IPS DF 4.7 (cell line): Measurements from ENCODE around the gene FAR2.
"Not testable (repeated sequence)": the region's sequence is repeated elsewhere in the genome, so short reads cannot be mapped to it uniquely, and the experiment has no call there.

Source experiments
- DNase-seq: peaks from one replicate; pipeline ENCODE4 v3.0.0-alpha.2; 2013; ENCODE audit warnings: low spot score; ENCODE audit errors: extremely low read depth

Gene FAR2

DNA sequence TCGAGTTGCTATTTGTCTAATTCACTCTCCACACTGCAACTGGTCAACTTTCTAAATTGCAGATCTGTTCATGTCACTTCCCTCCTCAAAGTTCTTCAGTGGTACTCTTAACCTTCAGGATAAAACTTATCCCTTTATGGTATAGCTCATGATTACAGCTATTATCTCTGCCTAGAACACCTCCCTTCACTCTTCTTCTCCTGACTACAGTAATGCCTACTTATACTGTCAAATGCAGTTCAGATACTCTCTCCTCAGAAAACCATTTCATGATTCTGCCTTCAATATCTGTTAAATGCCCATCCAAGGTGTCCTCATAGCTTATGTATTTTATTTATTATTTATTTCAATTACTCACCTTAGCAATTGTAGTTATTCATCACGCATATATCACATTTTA, 85.5 kb downstream of the FAR2 start:
- no peak for DNase-seq

DNA sequence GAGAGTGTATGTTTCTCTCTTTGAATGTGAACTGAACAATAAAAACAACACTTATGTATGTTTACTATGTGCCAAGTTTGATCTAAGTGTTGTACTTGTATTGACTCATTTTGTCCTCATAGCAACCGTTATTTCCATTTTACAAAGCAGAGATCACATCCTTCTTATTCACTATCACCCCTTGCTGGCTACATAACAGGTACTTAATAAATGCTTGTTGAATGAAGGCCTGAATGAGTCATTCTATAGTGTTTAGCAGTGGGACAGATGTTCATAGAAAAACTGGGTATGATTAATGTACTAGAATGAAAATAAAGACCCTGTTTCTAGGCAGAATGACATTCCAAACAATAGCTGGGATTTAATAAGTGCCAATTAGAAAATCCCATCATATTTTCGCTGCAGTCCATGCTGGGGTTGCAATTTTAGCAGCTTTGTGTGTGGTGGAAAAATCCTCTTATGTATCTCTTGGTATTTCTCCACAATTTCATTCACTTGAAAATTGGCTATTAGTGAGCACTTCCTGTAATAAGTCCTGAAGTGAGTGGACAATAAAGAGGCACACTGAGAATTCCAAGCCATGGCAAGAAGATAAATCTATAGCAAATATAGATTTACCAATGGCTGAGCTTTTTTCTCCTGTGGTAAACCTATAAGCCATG, 86.0 kb downstream of the FAR2 start:
- no peak for DNase-seq

DNA sequence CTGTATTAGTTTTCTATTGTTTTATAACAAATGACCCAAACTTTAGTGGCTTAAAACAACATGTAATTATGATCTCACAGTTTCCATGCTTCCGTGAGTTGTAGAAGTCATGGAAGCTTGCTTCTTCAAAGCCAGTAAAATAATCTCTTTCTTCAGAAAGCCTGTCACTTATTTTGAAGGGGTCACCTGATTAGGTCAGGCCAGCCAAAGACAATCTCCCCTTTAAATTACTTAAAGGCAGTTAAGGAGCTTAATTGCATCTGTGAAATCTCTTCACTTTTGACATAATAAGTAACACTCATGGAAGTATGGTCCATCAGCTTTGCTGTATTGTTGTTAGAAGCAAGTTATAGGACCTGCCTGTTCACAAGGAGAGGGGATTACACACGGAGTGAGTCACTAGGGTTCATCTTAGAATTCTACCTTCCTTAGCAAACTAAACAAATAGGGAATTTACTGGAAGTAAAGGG, 89.8 kb downstream of the FAR2 start:
- DNase-seq: no peak

DNA sequence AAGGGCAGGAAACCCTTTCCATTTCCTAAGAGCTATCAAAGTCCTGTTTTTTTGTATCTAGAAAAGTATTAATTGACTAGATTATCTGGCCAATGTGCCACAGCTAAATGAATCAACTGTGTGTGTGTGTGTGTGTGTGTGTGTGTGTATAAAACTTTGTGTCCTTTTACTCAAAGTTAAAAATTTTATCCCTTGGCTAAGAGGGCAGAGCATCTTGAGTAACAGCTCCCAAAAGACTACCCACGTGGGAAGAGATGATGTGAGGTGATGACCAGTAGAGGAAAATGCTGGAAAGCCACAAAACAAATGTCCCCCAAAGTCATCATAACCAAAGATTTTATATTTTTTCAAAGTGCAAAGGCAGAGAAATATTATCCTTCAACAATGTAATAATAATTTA, 90.3 kb downstream of the FAR2 start:
- DNase-seq: no peak

DNA sequence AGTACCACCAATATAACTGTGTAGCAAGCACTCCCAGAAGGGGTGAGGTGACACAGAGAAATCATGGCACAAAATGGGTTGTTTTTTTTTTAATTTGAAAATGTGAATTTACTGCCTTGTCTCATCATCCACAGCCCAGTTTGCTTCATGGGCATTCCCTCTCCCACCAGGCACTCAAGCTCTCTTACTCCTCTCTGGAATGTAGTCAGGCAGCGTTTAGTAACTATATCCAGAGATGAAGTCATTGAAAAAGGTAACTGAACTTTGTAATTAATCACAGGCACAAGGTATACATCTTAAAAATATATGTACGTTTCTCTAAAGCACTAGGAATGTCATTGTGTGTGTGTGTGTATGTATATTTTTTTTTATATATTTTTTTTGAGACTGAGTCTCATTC, 91.4 kb downstream of the FAR2 start:
- DNase-seq: no peak

DNA sequence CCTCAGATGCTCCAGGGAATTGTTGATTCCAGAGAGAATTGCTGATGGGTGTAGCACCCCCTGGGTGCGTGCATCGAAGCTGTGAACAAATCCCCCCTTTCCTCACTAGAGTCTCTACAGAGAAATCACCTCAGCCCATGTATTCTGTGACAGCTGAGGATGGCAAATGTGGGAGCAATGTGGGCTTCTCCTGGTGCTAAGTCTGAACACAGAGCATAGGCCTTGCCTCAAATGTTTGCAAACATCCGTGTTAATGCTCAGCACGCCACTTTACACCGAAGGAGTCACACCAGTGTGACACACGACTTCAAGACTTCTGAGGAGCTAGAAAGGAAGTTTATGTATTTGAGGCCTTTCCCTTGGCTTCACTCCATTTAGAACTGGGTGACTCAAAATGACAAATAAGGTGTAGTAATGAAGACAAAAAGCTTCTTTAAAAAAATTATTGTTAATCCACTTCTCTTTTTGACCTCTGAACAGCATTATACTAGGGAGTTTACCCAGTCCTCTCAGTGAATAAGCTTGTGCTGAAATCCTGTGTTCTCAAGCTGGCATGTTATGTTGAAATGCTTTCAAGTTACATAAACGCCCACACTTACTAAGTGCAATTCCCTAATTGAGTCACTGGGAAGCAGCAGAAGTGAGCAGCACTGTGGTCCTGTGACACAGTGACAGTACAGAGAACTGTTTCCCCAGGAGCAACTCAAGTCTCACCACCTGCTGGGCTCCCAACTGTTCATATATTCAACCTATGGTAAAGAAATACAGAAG, 92.9 kb downstream of the FAR2 start:
- no peak for DNase-seq

DNA sequence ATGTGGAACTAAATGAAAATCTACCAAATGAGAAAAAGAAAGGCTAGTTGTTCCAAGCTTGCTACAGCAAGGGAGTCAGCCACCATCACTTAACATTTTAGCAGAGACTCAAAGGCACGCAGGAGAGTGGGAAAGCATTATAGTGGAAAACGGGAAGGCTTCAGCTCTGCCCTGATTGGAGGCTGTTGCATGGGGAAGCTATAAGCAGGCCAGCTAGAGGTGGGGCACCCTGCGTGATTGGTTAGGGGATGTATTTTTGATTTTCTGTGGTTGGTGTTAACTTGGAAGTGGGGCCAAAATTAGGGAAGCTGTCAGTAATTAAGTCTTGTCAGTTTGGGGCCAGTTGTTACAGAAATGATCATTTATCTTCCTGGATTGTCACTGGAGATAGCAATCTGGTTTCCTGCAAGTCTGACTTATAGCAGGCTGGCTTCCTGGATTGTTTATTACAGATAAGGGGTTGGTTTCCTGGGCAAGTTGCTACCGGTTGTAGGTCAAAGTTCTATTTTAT, 93.9 kb downstream of the FAR2 start:
- no peak for DNase-seq

DNA sequence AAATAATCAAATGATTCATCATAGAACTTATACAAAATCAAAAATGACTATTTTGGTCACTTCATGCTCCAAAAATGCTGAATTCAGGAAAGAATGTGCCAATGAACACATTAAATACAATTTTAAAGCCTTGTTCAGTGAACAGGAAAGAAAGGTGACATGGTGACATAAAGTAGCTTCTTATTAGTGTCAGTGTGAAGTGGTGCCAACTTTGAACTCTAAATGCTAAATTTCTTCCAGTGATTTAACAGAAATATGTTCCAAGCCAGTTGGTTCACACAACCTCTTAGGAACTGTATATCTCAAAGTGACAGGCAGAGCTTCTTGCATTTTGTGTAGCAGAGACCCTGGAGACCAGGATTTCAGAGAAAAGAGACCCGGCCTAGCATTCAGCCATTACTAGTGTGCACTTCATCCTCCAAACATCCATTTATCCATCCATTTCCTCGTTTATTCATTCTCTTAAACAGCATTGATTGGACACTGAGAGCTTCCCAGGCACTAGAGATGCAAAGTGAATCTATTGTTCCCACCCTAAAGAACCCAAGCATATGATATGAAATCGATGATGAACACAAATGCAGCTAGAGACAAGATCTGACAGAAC, 95.2 kb downstream of the FAR2 start:
- DNase-seq: no peak

DNA sequence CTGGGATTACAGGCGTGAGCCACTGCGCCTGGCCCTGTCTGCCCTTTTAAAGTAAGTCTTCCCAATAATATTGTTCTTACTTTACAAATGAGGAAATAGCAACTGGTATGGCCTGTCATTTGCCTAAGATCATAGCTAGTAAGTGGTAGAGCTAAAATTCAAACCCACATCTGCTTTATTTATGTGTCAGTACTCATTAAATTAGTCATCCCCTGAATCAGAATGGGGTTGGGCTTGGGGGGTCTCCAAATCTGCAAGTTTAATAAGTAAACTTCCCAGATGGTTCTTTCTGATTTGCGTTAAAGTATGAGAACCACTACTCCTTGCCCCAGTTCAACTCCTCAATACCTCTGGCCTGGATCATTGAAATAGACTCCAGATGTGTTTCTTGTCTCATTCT, 96.2 kb downstream of the FAR2 start:
- DNase-seq: no peak

DNA sequence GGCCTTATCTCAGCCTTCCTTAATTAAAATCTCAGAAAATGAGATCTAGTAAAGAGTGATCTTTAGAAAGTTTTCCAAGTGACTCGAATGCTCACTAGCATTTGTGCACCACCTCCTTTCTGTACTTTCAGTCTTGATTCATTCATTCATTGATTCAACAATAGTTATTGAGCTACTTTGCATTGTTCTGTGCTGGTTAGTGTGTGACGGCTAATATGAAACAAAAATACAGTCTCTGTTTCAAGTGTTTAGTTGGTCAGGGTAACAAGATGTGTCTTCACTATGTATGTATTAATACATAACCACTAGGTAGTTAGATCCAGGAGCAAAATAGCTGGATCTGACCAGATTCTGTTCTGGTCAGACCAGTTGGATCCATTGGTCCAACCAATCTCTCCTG, 100.9 kb downstream of the FAR2 start:
- no peak for DNase-seq

DNA sequence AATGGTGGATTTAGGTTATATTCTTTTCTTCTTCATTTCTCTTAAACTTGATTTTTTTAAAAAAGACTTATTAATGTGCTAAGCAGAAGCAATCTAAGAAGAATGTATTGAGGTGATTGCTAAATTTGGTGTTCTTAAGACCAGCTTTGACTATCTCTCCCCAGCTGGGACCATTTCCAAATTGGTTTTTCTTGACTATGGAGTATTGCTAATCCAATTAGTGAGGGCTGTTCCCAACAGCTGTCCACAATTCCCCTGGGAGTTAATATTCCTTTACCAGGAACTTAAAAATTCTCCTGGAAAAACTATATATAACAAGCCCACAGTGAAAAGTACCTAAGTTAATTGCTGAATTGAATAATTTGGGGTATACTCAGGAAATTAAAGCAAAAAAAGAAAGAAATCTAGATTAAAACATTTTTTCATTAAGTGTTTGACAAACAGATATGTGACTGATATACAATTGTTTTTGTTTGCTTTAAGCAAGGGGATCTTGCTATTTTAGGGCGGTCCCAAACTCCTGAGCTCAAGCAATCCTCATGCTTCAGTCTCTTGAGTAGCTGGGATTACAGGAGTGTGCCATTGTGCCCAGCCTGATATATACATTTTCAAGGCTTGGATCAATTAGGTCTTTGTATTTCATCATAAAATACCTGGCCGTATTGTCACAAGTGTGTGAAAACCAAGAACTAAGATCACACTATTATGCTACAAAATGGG, 105.0 kb downstream of the FAR2 start:
- DNase-seq: no peak

DNA sequence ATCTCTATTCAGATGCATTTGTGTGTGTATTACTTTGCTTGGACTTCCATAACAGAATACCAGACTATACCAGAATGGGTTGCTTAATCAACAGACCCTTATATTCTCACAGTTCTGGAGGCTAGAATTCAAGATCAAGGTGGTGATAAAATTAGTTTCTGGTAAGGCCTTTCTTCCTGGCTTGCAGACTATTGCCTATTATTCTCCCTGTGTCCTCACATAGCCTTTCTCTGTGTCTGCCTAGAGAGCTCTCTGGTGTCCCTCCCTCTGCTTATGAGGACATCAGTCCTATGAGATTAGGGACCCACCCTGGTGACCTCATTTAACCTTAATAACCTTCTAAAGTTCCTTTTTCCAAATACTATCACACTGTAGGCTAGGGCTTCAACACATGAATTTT, 106.0 kb downstream of the FAR2 start:
- DNase-seq: no peak

DNA sequence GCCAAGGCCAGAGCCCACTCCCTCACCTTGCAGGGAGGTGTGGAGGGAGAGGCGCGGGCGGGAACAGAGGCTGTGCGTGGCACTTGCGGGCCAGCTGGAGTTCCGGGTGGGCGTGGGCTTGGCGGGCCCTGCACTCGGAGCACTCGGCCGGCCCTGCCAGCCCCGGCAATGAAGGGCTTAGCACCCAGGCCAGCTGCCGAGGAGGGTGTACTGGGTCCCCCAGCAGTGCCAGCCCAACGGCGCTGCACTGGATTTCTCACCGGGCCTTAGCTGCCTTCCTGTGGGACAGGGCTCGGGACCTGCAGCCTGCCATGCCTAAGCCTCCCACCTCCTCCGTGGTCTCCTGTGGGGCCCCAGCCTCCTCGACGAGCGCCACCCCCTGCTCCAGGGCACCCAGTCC, 107.5 kb downstream of the FAR2 start:
- DNase-seq: no peak

DNA sequence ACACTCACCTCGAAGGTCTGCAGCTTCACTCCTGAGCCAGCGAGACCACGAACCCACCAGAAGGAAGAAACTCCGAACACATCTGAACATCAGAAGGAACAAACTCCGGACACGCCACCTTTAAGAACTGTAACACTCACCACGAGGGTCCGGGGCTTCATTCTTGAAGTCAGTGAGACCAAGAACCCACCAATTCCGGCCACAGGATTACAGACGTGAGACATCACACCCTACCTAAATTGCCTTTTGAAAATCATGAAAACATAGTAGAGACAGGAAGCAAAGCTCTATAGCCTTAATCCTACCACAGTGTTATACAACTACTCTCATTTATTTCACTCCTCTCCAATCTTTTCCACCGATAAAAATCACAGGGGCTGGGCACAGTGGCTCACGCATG, 108.6 kb downstream of the FAR2 start:
- not testable (repeated sequence) for DNase-seq

DNA sequence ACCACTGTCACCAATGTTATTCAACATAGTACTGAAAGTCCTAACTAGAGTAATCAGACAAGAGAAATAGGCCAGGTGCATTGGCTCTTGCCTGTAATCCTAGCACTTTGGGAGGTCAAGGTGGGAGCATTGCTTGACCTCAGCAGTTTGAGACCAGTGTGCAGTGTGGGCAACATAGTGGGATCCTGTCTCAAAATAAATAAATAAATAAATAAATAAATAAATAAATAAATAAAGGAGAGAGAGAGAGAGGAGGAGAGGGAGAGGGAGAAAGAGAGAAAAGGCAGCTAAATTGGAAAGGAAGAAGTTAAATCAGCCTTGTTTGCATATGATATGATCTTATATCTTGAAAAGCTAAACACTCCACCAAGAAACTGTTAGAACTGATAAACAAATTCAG, 115.3 kb downstream of the FAR2 start:
- no peak for DNase-seq

DNA sequence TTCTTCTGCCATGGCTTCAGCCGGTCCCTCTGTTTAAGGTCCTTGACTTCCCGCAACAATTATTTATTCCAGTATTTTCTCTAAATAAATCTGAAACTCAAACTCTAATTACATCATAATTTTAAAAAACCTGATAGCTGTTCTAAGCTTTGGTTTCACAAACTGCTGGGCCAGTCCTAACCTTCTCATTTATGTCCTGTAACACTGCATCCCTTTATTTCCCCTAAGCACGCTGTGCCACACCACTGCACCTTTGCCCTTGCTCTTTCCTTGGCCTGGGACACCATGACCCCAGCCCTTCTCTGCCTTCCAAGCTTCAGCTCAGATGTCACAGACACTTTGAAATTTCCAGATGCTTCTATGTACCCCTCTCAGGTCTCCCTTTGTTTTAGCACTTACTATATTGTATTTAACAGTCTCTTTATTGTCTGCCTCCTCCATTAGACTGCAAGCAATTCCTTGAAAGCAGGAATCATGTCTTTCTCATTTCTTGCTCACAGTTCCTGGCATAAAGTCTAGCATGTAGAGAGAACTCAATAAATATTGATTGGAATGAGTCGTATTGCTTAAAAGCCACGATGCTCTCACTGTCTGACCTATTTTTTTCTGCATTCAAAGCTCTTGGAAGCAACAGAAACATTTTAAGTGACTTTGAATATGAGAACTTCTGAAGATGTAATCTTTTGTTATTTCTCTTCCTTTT, 120.8 kb downstream of the FAR2 start:
- no peak for DNase-seq

DNA sequence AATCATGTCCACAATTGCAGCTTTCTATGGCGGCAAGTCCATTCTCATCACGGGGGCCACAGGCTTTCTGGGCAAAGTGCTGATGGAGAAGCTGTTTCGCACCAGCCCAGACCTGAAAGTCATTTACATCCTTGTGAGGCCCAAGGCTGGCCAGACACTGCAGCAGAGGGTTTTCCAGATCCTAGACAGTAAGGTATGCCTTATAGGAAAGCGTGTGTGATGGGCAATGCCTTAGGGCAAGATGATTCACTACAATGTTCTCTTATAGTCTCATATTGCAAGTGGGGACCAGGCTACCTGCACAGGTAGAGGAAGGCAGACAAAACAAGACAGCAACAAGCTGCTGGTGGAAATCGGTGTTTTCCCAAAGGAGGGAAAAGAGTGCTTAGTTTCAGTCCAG, 121.4 kb downstream of the FAR2 start:
- DNase-seq: no peak

DNA sequence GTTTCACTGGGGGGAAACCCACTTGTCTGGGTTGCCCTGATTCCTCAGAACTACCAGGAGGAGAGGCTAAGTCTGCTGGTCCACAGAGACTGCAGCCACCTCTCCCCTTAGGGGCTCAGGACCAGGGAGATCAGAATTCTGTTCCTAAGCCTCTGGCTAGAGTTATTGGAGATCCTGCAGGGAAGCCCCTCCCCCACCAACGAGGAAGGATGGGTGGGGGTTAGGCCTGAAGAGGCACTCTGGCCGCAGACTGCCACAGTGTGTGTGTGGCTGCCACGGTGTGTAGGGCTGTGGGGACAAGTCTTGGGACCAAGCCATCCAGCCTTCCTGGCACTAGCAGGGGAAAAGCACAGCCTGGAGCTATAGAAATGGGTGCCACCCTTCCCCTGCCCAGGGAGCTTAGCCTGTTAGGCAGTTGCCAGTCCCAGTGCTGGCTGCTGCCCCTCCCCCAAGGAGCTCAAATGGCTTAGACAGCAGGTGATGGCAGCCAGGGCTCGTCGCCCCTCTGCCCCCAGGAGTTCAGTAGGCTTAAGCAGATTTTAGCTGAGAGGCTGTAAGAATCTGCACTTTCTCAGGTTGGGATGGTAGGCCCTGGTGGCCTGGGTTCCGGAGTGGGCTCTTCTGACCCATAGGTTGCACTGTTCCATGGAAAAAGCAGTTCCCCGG, 124.2 kb downstream of the FAR2 start:
- no peak for DNase-seq

DNA sequence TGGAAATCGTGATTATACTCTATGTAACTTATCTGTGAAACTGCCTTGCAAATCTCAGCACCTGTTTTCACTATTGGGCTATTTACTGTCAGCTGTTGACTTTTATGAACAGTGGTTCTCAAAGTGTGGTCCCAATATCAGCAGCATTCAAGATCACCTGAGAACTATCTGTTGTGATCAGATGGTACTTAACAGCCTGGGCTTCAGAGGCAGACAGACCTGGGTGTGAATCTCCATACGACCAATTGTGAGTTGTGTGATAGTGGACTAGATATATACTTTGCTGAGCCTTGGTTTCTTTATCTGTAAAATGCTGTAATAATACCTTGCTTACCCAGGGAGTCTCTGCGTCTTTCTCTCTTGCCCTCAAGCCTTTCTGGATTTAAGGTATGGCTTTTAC, 126.8 kb downstream of the FAR2 start:
- DNase-seq: no peak

DNA sequence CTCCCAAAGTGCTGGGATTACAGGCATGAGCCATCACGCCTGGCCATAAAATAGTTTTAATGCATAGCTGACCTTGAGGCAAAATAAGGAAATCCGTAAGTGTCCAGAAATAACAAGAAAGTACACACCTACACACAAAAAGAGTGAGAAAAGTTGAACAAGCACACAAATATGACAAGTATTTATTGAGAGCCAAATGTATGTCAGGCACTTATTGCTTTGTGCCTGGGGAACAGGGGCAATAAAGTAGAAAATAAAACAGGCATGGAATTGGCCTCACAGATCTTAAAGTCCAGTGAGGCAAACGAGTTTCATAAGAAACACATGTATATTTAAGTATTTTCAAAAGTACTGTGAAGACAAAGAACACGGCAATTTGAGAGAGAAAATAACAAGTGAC, 128.2 kb downstream of the FAR2 start:
- DNase-seq: no peak
